Neuronal stem cell (in vitro differentiated cells): ENCODE data around the gene PADI6.
A peak's percentile ranks its signal among the peaks of the same experiment; 100 is the strongest.

Experiments
- DNase-seq: peaks from one replicate; pipeline ENCODE4 v3.0.0-alpha.2; 2013; ENCODE audit warnings: low spot score
- H2AFZ ChIP-seq: one replicate; pipeline ENCODE4 v1.6.1; 2013; ENCODE audit warnings: mild to moderate bottlenecking, low read length, inconsistent platforms
- H2AK5ac ChIP-seq: 2 replicates; pipeline ENCODE4 v1.6.1; 2013; ENCODE audit warnings: low read depth, mild to moderate bottlenecking, inconsistent platforms, low read length, moderate library complexity, mixed read lengths
- H2BK120ac ChIP-seq: 2 replicates; pipeline ENCODE4 v1.6.1; 2013; ENCODE audit warnings: low read depth, mild to moderate bottlenecking, inconsistent platforms, low read length, moderate library complexity, mixed read lengths
- H2BK12ac ChIP-seq: one replicate; pipeline ENCODE4 v1.6.1; 2013; ENCODE audit warnings: low read length, inconsistent platforms
- H2BK15ac ChIP-seq: 2 replicates; pipeline ENCODE4 v1.6.1; 2013; ENCODE audit warnings: mild to moderate bottlenecking, low read length, inconsistent platforms, mixed read lengths
- H2BK5ac ChIP-seq: one replicate; pipeline ENCODE4 v1.6.1; 2013; ENCODE audit warnings: inconsistent platforms, mild to moderate bottlenecking, low read length, moderate library complexity
- H3K14ac ChIP-seq: one replicate; pipeline ENCODE4 v1.6.1; 2013; ENCODE audit warnings: low read length, inconsistent platforms
- H3K18ac ChIP-seq: 2 replicates; pipeline ENCODE4 v1.6.1; 2013; ENCODE audit warnings: low read length, inconsistent platforms
- H3K23ac ChIP-seq: 2 replicates; pipeline ENCODE4 v1.6.1; 2013; ENCODE audit warnings: low read depth, mild to moderate bottlenecking, mixed read lengths, low read length, inconsistent platforms; ENCODE audit not compliant: poor library complexity
- H3K27ac ChIP-seq: replicated peaks from 3 replicates; pipeline ENCODE4 v1.5.1; 2013; ENCODE audit warnings: low read length, inconsistent platforms
- H3K27me3 ChIP-seq, 3 experiments: 2 replicates each; pipeline ENCODE4 v1.6.1; 2013; ENCODE audit warnings: low read length in 3 of 3, mild to moderate bottlenecking in 2 of 3, inconsistent platforms in 1 of 3, low read depth in 1 of 3, mixed read lengths in 1 of 3, moderate library complexity in 1 of 3; ENCODE audit not compliant: control insufficient read depth in 3 of 3, insufficient read depth in 3 of 3
- H3K36me3 ChIP-seq, 2 donors: replicated peaks in 1 of 2; 2 replicates each; pipeline ENCODE4 v1.6.1; 2013; ENCODE audit warnings: low read length in 2 of 2; ENCODE audit not compliant: control insufficient read depth in 2 of 2, insufficient read depth in 2 of 2
- H3K4ac ChIP-seq: 2 replicates; pipeline ENCODE4 v1.6.1; 2013; ENCODE audit warnings: inconsistent platforms, mild to moderate bottlenecking, low read length, moderate library complexity
- H3K4me1 ChIP-seq, 2 donors: 1 replicate in 1 of 2; 2 replicates in 1 of 2; pipeline ENCODE4 v1.6.1; 2013; ENCODE audit warnings: low read length in 2 of 2, low read depth in 1 of 2; ENCODE audit not compliant: control insufficient read depth in 2 of 2, insufficient read depth in 1 of 2
- H3K4me2 ChIP-seq: one replicate; pipeline ENCODE4 v1.6.1; 2013; ENCODE audit warnings: mild to moderate bottlenecking, low read length, inconsistent platforms; ENCODE audit not compliant: insufficient read depth, poor library complexity, severe bottlenecking
- H3K4me3 ChIP-seq, 2 donors: 2 replicates each; pipeline ENCODE4 v1.5.1; 2013; ENCODE audit warnings: low read length in 2 of 2, mild to moderate bottlenecking in 2 of 2, inconsistent platforms in 1 of 2, moderate library complexity in 1 of 2
- H3K79me1 ChIP-seq: one replicate; pipeline ENCODE4 v1.6.1; 2013; ENCODE audit warnings: low read depth, mild to moderate bottlenecking, inconsistent platforms, low read length, moderate library complexity
- H3K9ac ChIP-seq: one replicate; pipeline ENCODE4 v1.6.1; 2013; ENCODE audit warnings: mild to moderate bottlenecking, low read depth, low read length, inconsistent platforms; ENCODE audit not compliant: poor library complexity
- H3K9me3 ChIP-seq, 2 donors: replicated peaks in 1 of 2; 2 replicates each; pipeline versions ENCODE3 to v1.6.1; 2013; ENCODE audit warnings: low read length in 2 of 2, mild to moderate bottlenecking in 2 of 2, inconsistent platforms in 1 of 2, low read depth in 1 of 2, mixed read lengths in 1 of 2, moderate library complexity in 1 of 2; ENCODE audit not compliant: control insufficient read depth in 2 of 2, insufficient read depth in 1 of 2
- H4K8ac ChIP-seq: one replicate; pipeline ENCODE4 v1.6.1; 2013; ENCODE audit warnings: low read depth, mild to moderate bottlenecking, inconsistent platforms, low read length, moderate library complexity
- H4K91ac ChIP-seq: one replicate; pipeline ENCODE4 v1.6.1; 2013; ENCODE audit warnings: low read length, low read depth, mild to moderate bottlenecking, inconsistent platforms; ENCODE audit not compliant: poor library complexity
- WGBS, 2 donors: extraction: QIAGEN DNeasy Blood & Tissue Kit; methylation state at CpG; one replicate each; pipeline ENCODE4 v1.1.7; 2013; ENCODE audit warnings: missing lambda C conversion rate in 2 of 2, mixed read lengths in 1 of 2; ENCODE audit not compliant: insufficient read length in 2 of 2, insufficient replicate concordance in 1 of 2; ENCODE audit errors: extremely low coverage in 2 of 2; 5-methylcytosine and 5-hydroxymethylcytosine counted together

PADI6 gene

GRCh38 chr1:17434601-17435000 is 62.6 kb downstream of the PADI6 start:
- Histone ChIP-seq H3K27me3 (no peaks in the 10 kb centered on the region), H2BK15ac (no peak overlapping the region), H3K9ac (peak overlapping the region; percentile 18), H3K27ac (no peak overlapping the region), H3K9me3 (no peaks in the 10 kb centered on the region), H2BK12ac (no peak overlapping the region), H3K36me3 (peaks cover 35 to 65% of the 10 kb centered on the region in 2 donors), H3K4ac (no peak overlapping the region), H3K14ac (no peak overlapping the region), H4K8ac (no peak overlapping the region), H3K4me3 (no peak overlapping the region), H3K79me1 (peaks cover 17% of the 10 kb centered on the region), H4K91ac (no peak overlapping the region), H3K4me2 (no peak overlapping the region), H2AFZ (no peak overlapping the region), H2BK5ac (no peak overlapping the region), H3K23ac (no peak overlapping the region), H3K18ac (no peak overlapping the region), H2AK5ac (no peak overlapping the region), H2BK120ac (no peak overlapping the region), H3K4me1 (peaks cover 11 to 16% of the 10 kb centered on the region in 2 donors)
- no peak for DNase-seq
- WGBS, 2 donors: no CpG with 5 or more reads among the region's 9 CpGs

GRCh38 chr1:17436380-17437174 is 64.6 kb downstream of the PADI6 start:
- no peak overlapping the region for H2AFZ ChIP-seq
- no peak overlapping the region for H2BK15ac ChIP-seq
- H3K18ac ChIP-seq: no peak overlapping the region
- WGBS, 2 donors: no CpG with 5 or more reads among the region's 13 CpGs
- peaks cover 32 to 50% of the 10 kb centered on the region in 2 donors for H3K36me3 ChIP-seq
- no peak overlapping the region for H3K23ac ChIP-seq
- no peaks in the 10 kb centered on the region for H3K9me3 ChIP-seq
- peak overlapping the region; percentile 41 for H3K4me2 ChIP-seq
- no peak overlapping the region for H2BK12ac ChIP-seq
- peaks cover 18 to 25% of the 10 kb centered on the region in 2 donors for H3K4me1 ChIP-seq
- no peak for DNase-seq
- H2BK120ac ChIP-seq: no peak overlapping the region
- no peak overlapping the region for H3K4ac ChIP-seq
- H3K27me3 ChIP-seq: peaks cover 0 to 15% (median 6%) of the 10 kb centered on the region in 3 experiments
- no peak overlapping the region for H3K27ac ChIP-seq
- H2BK5ac ChIP-seq: no peak overlapping the region
- no peak overlapping the region for H4K8ac ChIP-seq
- H2AK5ac ChIP-seq: no peak overlapping the region
- peaks cover 17% of the 10 kb centered on the region for H3K79me1 ChIP-seq
- H4K91ac ChIP-seq: no peak overlapping the region
- no peak overlapping the region for H3K9ac ChIP-seq
- peak overlapping the region; percentile 81 to 84 for H3K4me3 ChIP-seq
- no peak overlapping the region for H3K14ac ChIP-seq

- no peak for DNase-seq
- Histone ChIP-seq H3K4me3 (peak overlapping the region; percentile 81 to 84), H4K91ac (no peak overlapping the region), H3K23ac (peak overlapping the region; percentile 38), H3K9me3 (no peaks in the 10 kb centered on the region), H3K4me2 (peak overlapping the region; percentile 41), H3K27me3 (peaks cover 0 to 19% (median 6%) of the 10 kb centered on the region in 3 experiments), H3K18ac (peak overlapping the region; percentile 55), H2AK5ac (no peak overlapping the region), H3K79me1 (peaks cover 16% of the 10 kb centered on the region), H2BK12ac (no peak overlapping the region), H2BK120ac (no peak overlapping the region), H3K14ac (no peak overlapping the region), H4K8ac (no peak overlapping the region), H3K27ac (peak overlapping the region; percentile 77), H2AFZ (peak overlapping the region; percentile 61), H2BK15ac (no peak overlapping the region), H3K4ac (no peak overlapping the region), H3K9ac (no peak overlapping the region), H2BK5ac (no peak overlapping the region), H3K4me1 (peaks cover 18 to 27% of the 10 kb centered on the region in 2 donors), H3K36me3 (peaks cover 30 to 45% of the 10 kb centered on the region in 2 donors)
- no CpG with 5 or more reads among the region's 9 CpGs for WGBS, 2 donors
Measured at GRCh38 chr1:17437260-17437579, 65.2 kb downstream of the PADI6 start.

- Histone ChIP-seq H3K79me1 (peaks cover 12% of the 10 kb centered on the region), H2BK120ac (peak overlapping the region; percentile 65), H4K91ac (peak overlapping the region; percentile 42), H3K4ac (peak overlapping the region; percentile 95), H3K4me2 (peak overlapping the region; percentile 41), H3K27ac (peak overlapping the region; percentile 87), H2AFZ (peak overlapping the region; percentile 82), H3K23ac (peak overlapping the region; percentile 48), H3K36me3 (peaks cover 26 to 39% of the 10 kb centered on the region in 2 donors), H3K18ac (peak overlapping the region; percentile 96), H2BK15ac (no peak overlapping the region), H3K4me3 (peak overlapping the region; percentile 84 to 95), H3K9me3 (no peaks in the 10 kb centered on the region), H3K9ac (peak overlapping the region; percentile 98), H2BK12ac (no peak overlapping the region), H2BK5ac (peak overlapping the region; percentile 98), H3K27me3 (peaks cover 0 to 19% (median 6%) of the 10 kb centered on the region in 3 experiments), H2AK5ac (peak overlapping the region; percentile 87), H4K8ac (no peak overlapping the region), H3K14ac (peak overlapping the region; percentile 43), H3K4me1 (peaks cover 18 to 27% of the 10 kb centered on the region in 2 donors)
- WGBS, 2 donors: no CpG with 5 or more reads among the region's 115 CpGs
- peak; percentile 65 for DNase-seq
Measured at GRCh38 chr1:17437580-17438317, 65.8 kb downstream of the PADI6 start.
